Lower leg skin (tissue), 3 donors: Measurements from ENCODE around the gene SLC5A8.

Experiments used
- POLR2A ChIP-seq, 2 donors: fragments of 450-650 bp; IDR thresholded peaks; one replicate each; pipeline ENCODE4 v1.6.1; 2016 to 2017; ENCODE audit warnings: antibody characterized with exemption in 2 of 2, mild to moderate bottlenecking in 1 of 2, moderate library complexity in 1 of 2
- TF ChIP-seq, protein P1 (sequence below), 3 donors: fragments of 450-650 bp; IDR thresholded peaks; one replicate each; pipeline ENCODE4 v1.5.1; 2016; ENCODE audit warnings: antibody characterized with exemption in 3 of 3, mild to moderate bottlenecking in 3 of 3, moderate library complexity in 2 of 3

DNA sequence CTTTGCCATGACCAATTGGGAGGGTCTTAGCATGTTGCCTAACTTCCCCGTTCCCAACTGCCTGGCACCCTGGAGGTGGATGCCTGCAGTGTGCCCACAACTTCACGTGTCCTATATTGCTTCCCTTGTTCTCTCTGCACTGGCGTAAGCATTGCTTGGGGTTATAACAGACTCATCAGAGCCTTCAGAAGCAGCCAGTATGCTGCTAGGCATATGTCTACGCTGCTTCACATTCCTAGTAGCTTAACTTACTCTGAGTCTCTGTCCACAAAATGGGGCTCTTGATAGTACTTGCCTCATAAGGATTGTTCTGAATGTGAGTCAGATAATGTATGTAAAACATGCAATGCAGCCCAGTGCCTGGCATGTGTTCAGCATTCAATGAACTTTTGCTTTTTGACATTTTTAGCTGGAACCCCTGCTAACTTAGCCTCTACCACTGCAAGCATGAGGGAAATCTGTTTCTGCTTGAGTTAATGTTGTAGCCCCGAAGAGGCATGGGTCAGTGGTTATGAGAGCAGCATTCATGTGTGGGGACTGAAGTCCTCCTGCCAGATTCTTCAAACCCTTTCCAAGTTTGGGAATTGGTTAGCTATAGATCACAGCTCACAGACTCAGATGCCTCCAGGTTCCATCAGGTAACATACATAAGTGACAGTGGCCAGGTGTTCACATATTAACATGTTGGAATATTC, 2.8 kb downstream of the SLC5A8 start:
- TF ChIP-seq, protein P1, sequence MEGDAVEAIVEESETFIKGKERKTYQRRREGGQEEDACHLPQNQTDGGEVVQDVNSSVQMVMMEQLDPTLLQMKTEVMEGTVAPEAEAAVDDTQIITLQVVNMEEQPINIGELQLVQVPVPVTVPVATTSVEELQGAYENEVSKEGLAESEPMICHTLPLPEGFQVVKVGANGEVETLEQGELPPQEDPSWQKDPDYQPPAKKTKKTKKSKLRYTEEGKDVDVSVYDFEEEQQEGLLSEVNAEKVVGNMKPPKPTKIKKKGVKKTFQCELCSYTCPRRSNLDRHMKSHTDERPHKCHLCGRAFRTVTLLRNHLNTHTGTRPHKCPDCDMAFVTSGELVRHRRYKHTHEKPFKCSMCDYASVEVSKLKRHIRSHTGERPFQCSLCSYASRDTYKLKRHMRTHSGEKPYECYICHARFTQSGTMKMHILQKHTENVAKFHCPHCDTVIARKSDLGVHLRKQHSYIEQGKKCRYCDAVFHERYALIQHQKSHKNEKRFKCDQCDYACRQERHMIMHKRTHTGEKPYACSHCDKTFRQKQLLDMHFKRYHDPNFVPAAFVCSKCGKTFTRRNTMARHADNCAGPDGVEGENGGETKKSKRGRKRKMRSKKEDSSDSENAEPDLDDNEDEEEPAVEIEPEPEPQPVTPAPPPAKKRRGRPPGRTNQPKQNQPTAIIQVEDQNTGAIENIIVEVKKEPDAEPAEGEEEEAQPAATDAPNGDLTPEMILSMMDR (IDR thresholded peaks at IDR 0.05): no peak
- TF ChIP-seq POLR2A (IDR thresholded peaks at IDR 0.05): no peak
